Activated T-cell treated with anti-CD3 and anti-CD28 coated beads, Interleukin-2, amount 50 U/mL, for 1 hour (primary cell): ENCODE measurements around the gene RNF175.

Experiments used
- DNase-seq: peaks from one replicate; pipeline ENCODE4 v3.0.0-alpha.2; 2020

RNF175 gene

GRCh38 chr4:153784166-153784699 is 24.4 kb upstream of the RNF175 start:
- DNase-seq: no peak

- DNase-seq: no peak
Measured at GRCh38 chr4:153782581-153782980, 22.8 kb upstream of the RNF175 start.

GRCh38 chr4:153781717-153782416 is 22.0 kb upstream of the RNF175 start:
- DNase-seq: no peak

GRCh38 chr4:153781280-153781679 is 21.5 kb upstream of the RNF175 start:
- DNase-seq: no peak

- DNase-seq: no peak
Measured at GRCh38 chr4:153780876-153781275, 21.1 kb upstream of the RNF175 start.

- DNase-seq: no peak
Measured at GRCh38 chr4:153780221-153780620, 20.4 kb upstream of the RNF175 start.

- DNase-seq: no peak
Measured at GRCh38 chr4:153778383-153778782, 18.6 kb upstream of the RNF175 start.

- no peak for DNase-seq
Measured at GRCh38 chr4:153777421-153777820, 17.6 kb upstream of the RNF175 start.

- no peak for DNase-seq
Measured at GRCh38 chr4:153776601-153777000, 16.8 kb upstream of the RNF175 start.

GRCh38 chr4:153773236-153773690 is 13.4 kb upstream of the RNF175 start:
- DNase-seq: no peak

- DNase-seq: no peak
Measured at GRCh38 chr4:153771046-153771445, 11.2 kb upstream of the RNF175 start.

GRCh38 chr4:153766758-153767157 is 6.9 kb upstream of the RNF175 start:
- DNase-seq: no peak

GRCh38 chr4:153765894-153766293 is 6.1 kb upstream of the RNF175 start:
- no peak for DNase-seq

- DNase-seq: no peak
Measured at GRCh38 chr4:153764601-153765368, 5.0 kb upstream of the RNF175 start.

GRCh38 chr4:153763404-153763803 is 3.6 kb upstream of the RNF175 start:
- DNase-seq: no peak

- peak; percentile 24 for DNase-seq
Measured at GRCh38 chr4:153758688-153759406, 977 bp downstream of the RNF175 start.

GRCh38 chr4:153758136-153758535 is 1.7 kb downstream of the RNF175 start:
- no peak for DNase-seq

- no peak for DNase-seq
Measured at GRCh38 chr4:153757407-153757806, 2.4 kb downstream of the RNF175 start.

GRCh38 chr4:153755186-153755585 is 4.6 kb downstream of the RNF175 start:
- peak; percentile 22 for DNase-seq

GRCh38 chr4:153750197-153750817 is 9.5 kb downstream of the RNF175 start:
- peak; percentile 32 for DNase-seq

GRCh38 chr4:153748378-153748777 is 11.4 kb downstream of the RNF175 start:
- no peak for DNase-seq

GRCh38 chr4:153747406-153747955 is 12.3 kb downstream of the RNF175 start:
- DNase-seq: no peak

- DNase-seq: no peak
Measured at GRCh38 chr4:153745651-153746050, 14.2 kb downstream of the RNF175 start.
